ENCODE results near the gene TTC17. TPM values are rescaled to one million over a fixed set of nuclear protein-coding genes. Genes with fewer than 3 reads are reported as not detected.
A peak's percentile ranks its signal among the peaks of the same experiment; 100 is the strongest.
"Not testable (repeated sequence)": the region's sequence is repeated elsewhere in the genome, so short reads cannot be mapped to it uniquely, and the experiment has no call there.

TTC17 gene
- total RNA-seq, 1 donor from 2014 or later = 94.9 TPM

GRCh38 chr11:43408277-43408676 lies 49.6 kb downstream of the TTC17 start:
- no peak for TF ChIP-seq CTCF (conservative IDR thresholded peaks at IDR 0.05)
- Mint-ChIP-seq H3K27me3 (no peaks in the 10 kb centered on the region), H3K36me3 (peaks cover 31% of the 10 kb centered on the region), H3K4me3 (no peak overlapping the region), H3K27ac (no peak overlapping the region), H3K4me1 (ENCODE audit: unreplicated experiment) (no peaks in the 10 kb centered on the region), H3K9me3 (no peaks in the 10 kb centered on the region)
- DNase-seq (ENCODE audit: extremely low spot score, unreplicated experiment) = no peak

DNA sequence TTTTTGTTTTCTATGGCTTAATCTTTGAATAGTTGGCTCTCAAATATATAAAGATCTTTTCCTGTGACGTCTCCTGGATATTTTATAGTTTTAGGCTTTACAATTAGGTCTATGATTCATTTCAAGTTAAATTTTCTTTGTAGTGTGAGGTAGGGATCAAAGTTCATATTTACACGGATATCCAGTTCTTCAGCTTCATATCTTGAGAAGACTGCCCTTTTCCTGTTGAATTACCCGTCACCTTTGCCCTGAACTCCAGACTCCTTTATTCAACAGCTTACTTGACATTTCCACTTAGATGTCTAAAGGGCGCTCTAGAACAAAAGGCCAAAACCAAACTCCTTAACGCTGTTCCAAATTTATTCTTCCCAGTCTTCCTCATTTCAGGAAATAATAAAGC lies 51.7 kb downstream of the TTC17 start:
- H3K9me3 Mint-ChIP-seq = no peaks in the 10 kb centered on the region
- TF ChIP-seq CTCF (conservative IDR thresholded peaks at IDR 0.05) = no peak
- no peak overlapping the region for H3K4me3 Mint-ChIP-seq
- no peaks in the 10 kb centered on the region for H3K4me1 Mint-ChIP-seq (ENCODE audit: unreplicated experiment)
- no peak for DNase-seq (ENCODE audit: extremely low spot score, unreplicated experiment)
- H3K36me3 Mint-ChIP-seq = peaks cover 27% of the 10 kb centered on the region
- H3K27me3 Mint-ChIP-seq = no peaks in the 10 kb centered on the region
- no peak overlapping the region for H3K27ac Mint-ChIP-seq

DNA sequence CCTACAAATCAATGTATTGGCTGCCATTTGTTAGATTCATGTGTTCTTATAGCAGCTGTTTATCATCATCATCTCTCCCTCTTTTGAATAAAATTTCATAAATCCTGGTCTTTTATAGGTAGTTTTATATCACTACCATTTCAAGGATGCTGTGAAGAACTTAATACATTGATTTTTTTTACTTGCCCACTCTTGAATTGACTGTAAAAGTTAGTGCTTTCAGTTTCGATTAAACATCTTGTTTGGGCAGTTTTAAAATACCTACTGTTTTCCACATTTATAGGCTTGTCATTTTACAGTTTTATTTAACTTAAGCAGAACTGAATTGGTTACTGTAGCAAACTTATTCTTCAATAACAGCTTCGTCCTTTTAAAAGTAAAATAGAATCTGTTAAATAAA lies 59.5 kb downstream of the TTC17 start:
- peaks cover 9% of the 10 kb centered on the region for H3K36me3 Mint-ChIP-seq
- no peaks in the 10 kb centered on the region for H3K9me3 Mint-ChIP-seq
- H3K27me3 Mint-ChIP-seq = no peaks in the 10 kb centered on the region
- H3K27ac Mint-ChIP-seq = no peak overlapping the region
- no peak for DNase-seq (ENCODE audit: extremely low spot score, unreplicated experiment)
- no peak overlapping the region for H3K4me3 Mint-ChIP-seq
- TF ChIP-seq CTCF (conservative IDR thresholded peaks at IDR 0.05) = no peak
- no peaks in the 10 kb centered on the region for H3K4me1 Mint-ChIP-seq (ENCODE audit: unreplicated experiment)

DNA sequence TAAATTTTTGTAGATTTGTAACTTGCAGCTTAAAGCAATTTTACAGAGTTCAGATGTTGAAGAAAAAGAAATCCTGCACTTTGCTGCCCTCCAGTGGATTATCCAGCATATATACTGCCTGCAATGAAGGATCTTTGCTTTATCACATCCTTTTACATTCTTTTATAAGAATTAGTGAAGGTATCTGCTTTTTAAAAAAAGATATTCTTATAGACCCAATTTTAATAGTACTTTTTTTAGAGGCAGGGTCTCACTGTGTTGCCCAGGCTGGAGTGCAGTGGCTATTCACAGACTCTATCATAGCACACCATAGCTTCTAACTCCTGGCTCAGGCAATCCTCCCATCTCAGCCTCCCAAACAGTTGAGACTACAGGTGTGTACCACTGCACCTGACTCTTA lies 60.7 kb downstream of the TTC17 start:
- H3K27me3 Mint-ChIP-seq = no peaks in the 10 kb centered on the region
- no peaks in the 10 kb centered on the region for H3K4me1 Mint-ChIP-seq (ENCODE audit: unreplicated experiment)
- H3K9me3 Mint-ChIP-seq = no peaks in the 10 kb centered on the region
- H3K27ac Mint-ChIP-seq = no peak overlapping the region
- TF ChIP-seq CTCF (conservative IDR thresholded peaks at IDR 0.05) = peak; percentile 84
- H3K4me3 Mint-ChIP-seq = no peak overlapping the region
- DNase-seq (ENCODE audit: extremely low spot score, unreplicated experiment) = no peak
- peaks cover 9% of the 10 kb centered on the region for H3K36me3 Mint-ChIP-seq

GRCh38 chr11:43427971-43428370 lies 69.3 kb downstream of the TTC17 start:
- TF ChIP-seq CTCF (conservative IDR thresholded peaks at IDR 0.05) = no peak
- no peak for DNase-seq (ENCODE audit: extremely low spot score, unreplicated experiment)
- no peaks in the 10 kb centered on the region for H3K9me3 Mint-ChIP-seq
- no peak overlapping the region for H3K4me3 Mint-ChIP-seq
- H3K36me3 Mint-ChIP-seq = peaks cover 3% of the 10 kb centered on the region
- no peaks in the 10 kb centered on the region for H3K4me1 Mint-ChIP-seq (ENCODE audit: unreplicated experiment)
- no peaks in the 10 kb centered on the region for H3K27me3 Mint-ChIP-seq
- no peak overlapping the region for H3K27ac Mint-ChIP-seq

DNA sequence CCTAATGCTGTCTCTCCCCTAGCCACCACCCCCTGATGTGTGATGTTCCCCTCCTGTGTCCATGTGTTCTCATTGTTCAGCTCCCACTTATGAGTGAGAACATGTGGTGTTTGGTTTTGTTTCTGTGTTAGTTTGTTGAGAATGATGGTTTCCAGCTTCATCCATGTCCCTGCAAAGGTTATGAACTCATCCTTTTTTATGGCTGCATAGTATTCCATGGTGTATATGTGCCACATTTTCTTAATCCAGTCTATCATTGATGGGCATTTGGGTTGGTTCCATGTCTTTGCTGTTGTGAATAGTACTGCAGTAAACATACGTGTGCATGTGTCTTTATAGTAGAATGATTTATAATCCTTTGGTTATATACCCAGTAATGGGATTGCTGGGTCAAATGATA lies 72.2 kb downstream of the TTC17 start:
- DNase-seq (ENCODE audit: extremely low spot score, unreplicated experiment); H3K36me3 Mint-ChIP-seq; H3K4me3 Mint-ChIP-seq; H3K27me3 Mint-ChIP-seq; H3K4me1 Mint-ChIP-seq (ENCODE audit: unreplicated experiment); H3K27ac Mint-ChIP-seq; H3K9me3 Mint-ChIP-seq: not testable (repeated sequence)
